ENCODE data around the gene WNT9A. TPM values are rescaled to one million over a fixed set of nuclear protein-coding genes. Genes with fewer than 3 reads are reported as not detected.

WNT9A gene
- total and polyA plus RNA-seq, 2 of the 4 experiments (the other 2 are of a cell fraction) = 0.18 to 0.36 TPM

GRCh38 chr1:227905573-227906487 is 41.9 kb downstream of the WNT9A start:
- ATAC-seq (ENCODE audit: low read depth) = no peak

More at GRCh38 chr1:227905573-227906487, 41.9 kb downstream of the WNT9A start:
- no peak overlapping the region for H3K23ac ChIP-seq (ENCODE audit: low read depth, low read length)
- no peak overlapping the region for H3K4ac ChIP-seq (ENCODE audit: low read depth, low read length)
- dilution Hi-C loops (cut with HindIII; ENCODE audit: low sequenced_read_pairs, unreplicated experiment) = no loop called here
- ChIA-PET POLR2A (ENCODE audit: unreplicated experiment) (no interaction called here), CTCF (no interaction called here)
- H3K56ac ChIP-seq (ENCODE audit: extremely low read depth, insufficient read depth, low read length) = no peak overlapping the region
- H4K91ac ChIP-seq (ENCODE audit: insufficient read depth, low read depth, low read length) = no peak overlapping the region
- H4K5ac ChIP-seq (ENCODE audit: low read depth, low read length) = no peak overlapping the region
- WGBS, 2 experiments (ENCODE audit: extremely low coverage in 2 of 2, insufficient read length in 1 of 2) = 64% methylated on average over 7 of the region's 15 CpGs; no CpG with 5 or more reads in 1 of the 2 experiments
- H3K14ac ChIP-seq (replicated peaks; ENCODE audit: low read depth, low read length) = no peak overlapping the region
- H4K20me1 ChIP-seq (ENCODE audit: insufficient read depth, low read length) = no peaks in the 10 kb centered on the region
- H3K4me3 ChIP-seq (ENCODE audit: insufficient read depth, low read depth, low read length) = no peak overlapping the region
- in situ Hi-C loops (cut with MboI; ENCODE audit: low sequenced_read_pairs) = no loop called here
- DNase-seq = no peak
- H3K9me1 ChIP-seq (ENCODE audit: insufficient read depth, low read length) = no peaks in the 10 kb centered on the region
- H3K9ac ChIP-seq (ENCODE audit: low read depth, low read length) = no peak overlapping the region
- H2BK120ac ChIP-seq (ENCODE audit: low read depth, low read length) = no peak overlapping the region
- no peak overlapping the region for H3K18ac ChIP-seq (ENCODE audit: low read depth, low read length)
- H3K27ac ChIP-seq (ENCODE audit: insufficient read depth, low read length) = no peak overlapping the region
- no TSS peak for BruUV-seq (replicated peaks)
- H3K9me3 ChIP-seq (ENCODE audit: control insufficient read depth, insufficient read depth, low read length) = no peaks in the 10 kb centered on the region
- no peak for TF ChIP-seq FOS (IDR thresholded peaks at IDR 0.05; ENCODE audit: low read depth, low read length)
- TF ChIP-seq RFX5 (IDR thresholded peaks at IDR 0.05; ENCODE audit: low read depth, low read length) = no peak
- no peak for TF ChIP-seq MAFK (IDR thresholded peaks at IDR 0.05; ENCODE audit: low read depth, low read length)
- no peak for TF ChIP-seq MAZ (IDR thresholded peaks at IDR 0.05; ENCODE audit: borderline replicate concordance, low read depth, low read length)
- H3K4me1 ChIP-seq (ENCODE audit: control insufficient read depth, insufficient read depth, low read length) = no peaks in the 10 kb centered on the region
- peaks cover 5% of the 10 kb centered on the region for H3K27me3 ChIP-seq (ENCODE audit: control insufficient read depth, insufficient read depth, low read length)
- no peak overlapping the region for H2BK15ac ChIP-seq (ENCODE audit: low read depth, low read length)
- H2AK5ac ChIP-seq (ENCODE audit: low read depth, low read length) = no peak overlapping the region
- H2BK20ac ChIP-seq (ENCODE audit: low read depth, low read length) = no peak overlapping the region
- H4K8ac ChIP-seq (ENCODE audit: low read depth in 2 of 2, low read length in 2 of 2) = no peak overlapping the region
- intact Hi-C loops (cut with micrococcal nuclease) = no loop called here
- H3K79me1 ChIP-seq (ENCODE audit: low read depth in 1 of 2, low read length in 2 of 2) = no peaks in the 10 kb centered on the region
- H3K4me2 ChIP-seq (ENCODE audit: low read depth, low read length) = no peak overlapping the region
- H3K36me3 ChIP-seq (ENCODE audit: control insufficient read depth, insufficient read depth, low read length) = no peaks in the 10 kb centered on the region
- no peak overlapping the region for H2BK5ac ChIP-seq (ENCODE audit: low read depth, low read length, poor library complexity, severe bottlenecking)
- no peak overlapping the region for H2AK9ac ChIP-seq (replicated peaks; ENCODE audit: low read depth, low read length, poor library complexity)
- H2AFZ ChIP-seq (replicated peaks; ENCODE audit: low read length, poor library complexity) = no peak overlapping the region
